NCI-H1092 treated with DMSO at 0.1 percent for 48 hours (cell line): ENCODE data around the gene SNORC.
A peak's percentile ranks its signal among the peaks of the same experiment; 100 is the strongest.

Experiments
- DNase-seq: peaks from one replicate; lab custom pipeline; 2025; lab: John Stamatoyannopoulos, UW

SNORC gene

GRCh38 chr2:232926431-232926939 lies 56.4 kb downstream of the SNORC start:
- no peak for DNase-seq

DNA sequence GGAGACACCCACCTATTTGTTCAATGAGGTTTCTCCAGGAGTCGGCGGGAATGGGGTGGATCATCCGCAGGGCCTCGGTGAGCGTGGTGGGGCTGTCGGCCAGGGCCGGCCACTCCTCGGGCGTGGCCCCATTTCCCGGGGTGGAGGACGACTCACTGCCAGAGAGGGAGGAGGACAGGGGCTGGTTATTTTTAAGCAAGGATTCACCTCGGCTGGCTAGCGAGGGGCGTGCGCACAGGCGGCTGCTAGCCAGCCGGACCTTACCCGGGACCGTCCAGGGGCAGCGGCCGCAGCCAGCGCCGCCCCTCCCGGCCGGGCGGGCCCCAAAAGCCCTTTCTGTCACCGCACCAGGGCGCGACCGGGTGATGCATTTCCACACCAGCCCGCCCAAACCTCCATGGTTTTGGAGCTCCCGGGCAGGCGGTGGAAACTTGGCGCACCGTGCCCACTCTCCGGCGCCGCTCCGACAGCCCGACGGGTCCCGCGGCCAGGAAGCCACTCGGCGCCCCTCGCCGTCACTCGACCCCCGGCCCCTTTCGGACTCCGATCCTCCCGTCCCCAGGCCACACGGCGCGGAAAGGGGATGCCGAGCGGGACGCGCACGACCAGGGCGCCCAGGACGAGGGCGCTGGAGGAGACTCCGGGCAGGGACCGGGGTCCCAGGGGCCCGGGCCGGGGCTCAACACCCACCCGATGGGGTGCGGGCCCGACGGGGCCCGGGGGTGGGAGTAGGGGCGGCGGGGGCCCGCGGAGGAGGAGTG lies 57.1 kb downstream of the SNORC start:
- DNase-seq: no peak

GRCh38 chr2:232927793-232928550 lies 57.9 kb downstream of the SNORC start:
- peak; percentile 27 for DNase-seq
